Ovary (tissue), 9 donors: ENCODE results near the gene HTR2A. TPM values are rescaled to one million over a fixed set of nuclear protein-coding genes. Genes with fewer than 3 reads are reported as not detected.

Source experiments
- DNase-seq, 5 donors: peaks; one replicate each; pipeline ENCODE4 v3.0.0-alpha.2; 2019 to 2020
- H3K27ac ChIP-seq, 2 donors: fragments of 200-600 bp; one replicate each; pipeline versions ENCODE4 v1.5.1 to v1.8.0; 2019 to 2022
- H3K27me3 ChIP-seq: fragments of 200-600 bp; one replicate; pipeline ENCODE4 v1.8.0; 2022
- H3K36me3 ChIP-seq: fragments of 200-600 bp; sonication (generic); one replicate; pipeline ENCODE4 v1.5.1; 2019
- H3K4me1 ChIP-seq: one replicate; pipeline ENCODE4 v1.8.1; 2013; ENCODE audit warnings: mild to moderate bottlenecking, moderate library complexity; ENCODE audit not compliant: insufficient read depth
- H3K4me3 ChIP-seq: fragments of 200-600 bp; sonication (generic); one replicate; pipeline ENCODE4 v1.5.1; 2017
- H3K9me3 ChIP-seq, 2 donors: fragments of 200-600 bp in 1 of 2; sonication (generic) in 1 of 2; one replicate each; pipeline versions ENCODE4 v1.5.1 to v1.8.1; 2013 to 2019; ENCODE audit warnings: mild to moderate bottlenecking in 1 of 2, moderate library complexity in 1 of 2
- EP300 ChIP-seq: sonication (generic); formaldehyde crosslinking; IDR thresholded peaks from one replicate; pipeline ENCODE4 v1.6.1; 2017; ENCODE audit warnings: antibody characterized with exemption
- POLR2A ChIP-seq: fragments of 450-650 bp; IDR thresholded peaks from one replicate; pipeline ENCODE4 v1.6.1; 2017; ENCODE audit warnings: antibody characterized with exemption, mild to moderate bottlenecking, moderate library complexity
- WGBS, 3 donors: extraction: QIAGEN DNeasy Blood & Tissue Kit in 1 of 3; methylation state at CpG; one replicate each; pipeline versions ENCODE4 v1.1.5 to v1.1.7; 2013 to 2017; 5-methylcytosine and 5-hydroxymethylcytosine counted together
- intact Hi-C, 4 donors: fragments of 100-400 bp; cut with DNase I; formaldehyde crosslinking; loops; one replicate each; pipeline versions ENCODE4 v1.11.0 to v1.15.1; 2022 to 2023
- polyA plus RNA-seq, 2 donors: library from polyadenylated mRNA; stranded (reverse); fragments of 200-250 nt in 1 of 2; fragments of 350-450 nt in 1 of 2; fragmentation: Illumina TruSeq in 1 of 2; extraction: RNeasy Lipid Tissue Mini Kit (QIAGEN cat#74804) in 1 of 2; gene quantifications; one replicate each; pipeline ENCODE4 v1.2.3, GENCODE V29; 2013 to 2014
- total RNA-seq, 7 donors: library from RNA; depleted of rRNA in 2 of 7; stranded (reverse); fragments of >200 nt in 2 of 7; fragmentation: NEBNext Ultra II Directional in 3 of 7; extraction: Animal tissue kit (Norgen Biotek cat#: 25700) in 3 of 7; gene quantifications; one replicate each; pipeline versions ENCODE4 v1.1.0 to v1.2.4, GENCODE V29; 2016 to 2023
- TF ChIP-seq, protein P1 (sequence below), 3 donors: fragments of 450-650 bp in 2 of 3; fragments of 200-600 bp in 1 of 3; IDR thresholded peaks; one replicate each; pipeline versions ENCODE4 v1.5.1 to v1.8.0; 2016 to 2022; ENCODE audit warnings: antibody characterized with exemption in 3 of 3, mild to moderate bottlenecking in 1 of 3
- donor health status: DM: no; HTN: no; CAD: no; lungs with moderate emphysema.
- donor health status: DM: no; HTN: no; CAD: no.
- donor health status: Bipolar disorder and iron deficiency.
- donor health status: DM: yes; HTN: yes; CAD: no.
- donor health status: DM: no; HTN: no; CAD: no.
- donor health status: DM: yes; HTN: yes; CAD: no.

HTR2A gene
- total and polyA plus RNA-seq, 9 donors: 0.05 to 0.88 (median 0.25) TPM; not detected in 1

DNA sequence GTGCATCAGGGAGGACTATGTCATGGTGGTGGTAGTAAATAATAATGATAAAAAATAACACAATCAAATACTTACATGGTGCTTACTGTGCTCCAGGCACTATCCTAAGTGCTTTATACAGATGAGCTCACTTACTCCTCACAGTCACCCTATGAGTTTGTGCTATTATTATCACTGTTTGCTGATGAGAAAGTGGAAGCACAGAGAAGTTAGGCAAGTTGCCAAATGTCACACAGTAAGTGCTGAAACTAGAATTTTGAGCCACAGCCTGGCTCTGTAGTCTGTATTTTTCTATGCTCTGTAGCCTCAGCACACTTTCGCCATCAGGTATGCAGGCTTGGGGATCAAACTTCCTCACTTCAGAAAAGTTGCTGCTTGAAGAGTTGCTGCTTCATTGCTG is 46.6 kb downstream of the HTR2A start:
- intact Hi-C loops: no loop called here
- Histone ChIP-seq H3K9me3 (no peaks in the 10 kb centered on the region), H3K4me3 (no peak overlapping the region), H3K36me3 (no peaks in the 10 kb centered on the region), H3K4me1 (no peaks in the 10 kb centered on the region), H3K27me3 (no peaks in the 10 kb centered on the region), H3K27ac (no peak overlapping the region)
- 88 to 94% (median 91%) methylated on average over 1 of the region's 1 CpG for WGBS, 3 donors
- TF ChIP-seq, protein P1, sequence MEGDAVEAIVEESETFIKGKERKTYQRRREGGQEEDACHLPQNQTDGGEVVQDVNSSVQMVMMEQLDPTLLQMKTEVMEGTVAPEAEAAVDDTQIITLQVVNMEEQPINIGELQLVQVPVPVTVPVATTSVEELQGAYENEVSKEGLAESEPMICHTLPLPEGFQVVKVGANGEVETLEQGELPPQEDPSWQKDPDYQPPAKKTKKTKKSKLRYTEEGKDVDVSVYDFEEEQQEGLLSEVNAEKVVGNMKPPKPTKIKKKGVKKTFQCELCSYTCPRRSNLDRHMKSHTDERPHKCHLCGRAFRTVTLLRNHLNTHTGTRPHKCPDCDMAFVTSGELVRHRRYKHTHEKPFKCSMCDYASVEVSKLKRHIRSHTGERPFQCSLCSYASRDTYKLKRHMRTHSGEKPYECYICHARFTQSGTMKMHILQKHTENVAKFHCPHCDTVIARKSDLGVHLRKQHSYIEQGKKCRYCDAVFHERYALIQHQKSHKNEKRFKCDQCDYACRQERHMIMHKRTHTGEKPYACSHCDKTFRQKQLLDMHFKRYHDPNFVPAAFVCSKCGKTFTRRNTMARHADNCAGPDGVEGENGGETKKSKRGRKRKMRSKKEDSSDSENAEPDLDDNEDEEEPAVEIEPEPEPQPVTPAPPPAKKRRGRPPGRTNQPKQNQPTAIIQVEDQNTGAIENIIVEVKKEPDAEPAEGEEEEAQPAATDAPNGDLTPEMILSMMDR (IDR thresholded peaks at IDR 0.05): no peak
- TF ChIP-seq EP300 (no peak), POLR2A (no peak)
- no peak for DNase-seq

GRCh38 chr13:46846726-46847125 is 50.1 kb downstream of the HTR2A start:
- 69 to 88% (median 79%) methylated on average over 2 of the region's 2 CpGs for WGBS, 3 donors

DNA sequence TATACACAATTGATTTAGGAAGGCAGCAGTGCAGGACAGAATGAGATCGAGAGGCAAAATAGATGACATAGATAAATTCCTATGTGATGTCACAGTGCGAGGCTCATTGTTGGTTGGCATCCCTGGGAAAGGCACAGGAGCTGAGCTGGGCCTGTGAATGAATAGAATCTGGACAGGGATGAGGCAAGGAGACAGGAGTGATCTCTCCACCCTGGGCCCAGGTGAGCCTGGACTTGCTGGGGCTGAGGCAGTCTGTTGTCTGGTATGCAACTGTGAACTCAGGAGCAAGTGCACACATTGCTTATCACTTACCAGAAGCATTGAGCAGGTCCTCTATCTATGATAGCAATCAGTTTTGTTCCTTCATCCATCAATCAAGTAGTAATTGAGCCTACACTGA is 51.7 kb downstream of the HTR2A start:
- TF ChIP-seq, protein P1 (IDR thresholded peaks at IDR 0.05): no peak
- TF ChIP-seq POLR2A (no peak), EP300 (no peak)
- no peak for DNase-seq
- no peaks in the 10 kb centered on the region for H3K36me3 ChIP-seq
- no peaks in the 10 kb centered on the region for H3K4me1 ChIP-seq
- H3K4me3 ChIP-seq: no peak overlapping the region
- H3K27me3 ChIP-seq: no peaks in the 10 kb centered on the region
- no peak overlapping the region for H3K27ac ChIP-seq
- no peaks in the 10 kb centered on the region for H3K9me3 ChIP-seq
- WGBS, 3 donors: 81 to 92% (median 90%) methylated on average over 2 of the region's 2 CpGs
- intact Hi-C loops: no loop called here

More at GRCh38 chr13:46846726-46847125, 50.1 kb downstream of the HTR2A start:
- Histone ChIP-seq H3K27me3 (no peaks in the 10 kb centered on the region), H3K4me1 (no peaks in the 10 kb centered on the region), H3K36me3 (no peaks in the 10 kb centered on the region), H3K4me3 (no peak overlapping the region), H3K27ac (no peak overlapping the region), H3K9me3 (no peaks in the 10 kb centered on the region)
- no peak for TF ChIP-seq EP300
- TF ChIP-seq, protein P1 (IDR thresholded peaks at IDR 0.05): no peak
- no peak for TF ChIP-seq POLR2A
- intact Hi-C loops: no loop called here
- no peak for DNase-seq

DNA sequence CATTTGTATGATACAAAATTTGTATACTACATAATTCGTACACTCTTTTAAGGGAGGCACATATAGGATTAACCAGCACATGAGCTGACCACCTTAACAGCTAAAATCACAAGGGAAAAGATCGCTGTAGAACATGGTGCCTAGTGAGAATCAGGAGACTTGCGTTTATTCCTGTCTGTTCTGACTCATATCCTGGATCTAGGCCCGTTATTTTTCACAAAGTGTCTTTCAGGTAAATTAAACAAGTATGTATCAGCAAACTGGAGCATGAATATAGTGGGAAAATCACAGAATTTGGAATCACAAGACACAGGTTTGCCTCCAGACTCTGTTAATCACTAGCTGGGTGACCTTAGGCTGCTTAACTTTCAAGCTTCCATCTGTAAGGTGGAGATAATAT is 52.4 kb downstream of the HTR2A start:
- TF ChIP-seq POLR2A (no peak), EP300 (no peak)
- TF ChIP-seq, protein P1 (IDR thresholded peaks at IDR 0.05): no peak
- intact Hi-C loops: no loop called here
- WGBS, 3 donors: 64 to 75% (median 67%) methylated on average over 4 of the region's 4 CpGs

DNA sequence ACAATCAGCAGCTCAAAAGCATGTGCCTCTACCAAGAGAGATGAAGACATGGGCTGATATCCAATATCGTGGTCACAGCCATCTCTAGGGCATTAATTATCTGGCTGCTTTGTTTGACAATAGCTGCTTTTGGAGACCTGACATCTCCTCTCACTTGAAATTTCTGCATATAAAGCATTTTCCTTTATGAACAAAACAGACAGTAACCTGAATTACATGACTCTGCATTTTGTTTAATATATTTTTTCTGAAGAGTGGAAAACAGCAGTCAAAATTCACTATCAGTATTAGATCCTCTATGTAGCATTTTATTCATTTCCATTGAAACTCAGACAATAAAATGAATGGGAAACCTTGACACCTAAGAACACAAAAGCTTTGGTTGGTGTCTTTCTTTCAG is 57.5 kb downstream of the HTR2A start:
- no peaks in the 10 kb centered on the region for H3K36me3 ChIP-seq
- DNase-seq: no peak
- H3K4me3 ChIP-seq: no peak overlapping the region
- intact Hi-C loops: no loop called here
- H3K4me1 ChIP-seq: no peaks in the 10 kb centered on the region
- no peaks in the 10 kb centered on the region for H3K27me3 ChIP-seq
- TF ChIP-seq, protein P1 (IDR thresholded peaks at IDR 0.05): no peak
- TF ChIP-seq POLR2A (no peak), EP300 (no peak)
- no peak overlapping the region for H3K27ac ChIP-seq
- H3K9me3 ChIP-seq: no peaks in the 10 kb centered on the region
- WGBS, 3 donors: 35 to 61% (median 37%) methylated on average over 1 of the region's 1 CpG

More for the DNA sequence above, 52.4 kb downstream of the HTR2A start:
- no peaks in the 10 kb centered on the region for H3K9me3 ChIP-seq
- no peak overlapping the region for H3K4me3 ChIP-seq
- no peaks in the 10 kb centered on the region for H3K36me3 ChIP-seq
- no peak for DNase-seq
- H3K27me3 ChIP-seq: no peaks in the 10 kb centered on the region
- no peaks in the 10 kb centered on the region for H3K4me1 ChIP-seq
- H3K27ac ChIP-seq: no peak overlapping the region
